ENCODE results near the gene HES4. TPM values are rescaled to one million over a fixed set of nuclear protein-coding genes. Genes with fewer than 3 reads are reported as not detected.

Gene HES4
- polyA plus RNA-seq, 1 donor (not counting 4 experiments of a cell fraction or from before 2014, with no cell fraction given) = 3.0 TPM

- H3K27ac ChIP-seq (ENCODE audit: control insufficient read depth, insufficient read depth, low read length) = no peak overlapping the region
- H3K4me3 ChIP-seq (ENCODE audit: control insufficient read depth in 2 of 3, extremely low read depth in 1 of 3, insufficient read depth in 2 of 3, low read depth in 1 of 3, low read length in 3 of 3) = no peak overlapping the region
- dilution Hi-C loops (cut with MboI; ENCODE audit: extremely low pct_ligation_motif_present, low sequenced_read_pairs) = no loop called here
- H3K36me3 ChIP-seq (ENCODE audit: control insufficient read depth in 2 of 2, extremely low read depth in 1 of 2, insufficient read depth in 2 of 2, low read length in 2 of 2) = peaks cover 0 to 3% of the 10 kb centered on the region in 2 experiments
- H3K4me2 ChIP-seq (ENCODE audit: control insufficient read depth, extremely low read depth, insufficient read depth, low read depth, low read length) = no peak overlapping the region
- H3K9ac ChIP-seq (ENCODE audit: control insufficient read depth, extremely low read depth, insufficient read depth, low read length) = no peak overlapping the region
- no peak overlapping the region for H2AFZ ChIP-seq (ENCODE audit: control insufficient read depth, low read length)
- DNase-seq (ENCODE audit: low read depth, low spot score) (no peak), FAIRE-seq (no peak)
- H3K4me1 ChIP-seq (ENCODE audit: control insufficient read depth, extremely low read depth, insufficient read depth, low read length) = peaks cover 13% of the 10 kb centered on the region
- no peaks in the 10 kb centered on the region for H3K79me2 ChIP-seq (ENCODE audit: control insufficient read depth, insufficient read depth, low read length)
- H3K9me1 ChIP-seq (ENCODE audit: control insufficient read depth, extremely low read depth, insufficient read depth, low read length) = no peaks in the 10 kb centered on the region
- no peaks in the 10 kb centered on the region for H4K20me1 ChIP-seq (ENCODE audit: control insufficient read depth, extremely low read depth, insufficient read depth, low read length)
- no peaks in the 10 kb centered on the region for H3K9me3 ChIP-seq (ENCODE audit: control insufficient read depth, low read depth, low read length)
- no peak for TF ChIP-seq CTCF (optimal IDR thresholded peaks at IDR 0.05 in 1 of 3, IDR thresholded peaks at IDR 0.05 in 1 of 3, conservative IDR thresholded peaks at IDR 0.05 in 1 of 3; ENCODE audit: extremely low read depth in 1 of 3, insufficient read depth in 2 of 3, low read length in 3 of 3)
- TF ChIP-seq EZH2 (IDR thresholded peaks at IDR 0.05; ENCODE audit: low read length) = no peak
- H3K27me3 ChIP-seq (ENCODE audit: control insufficient read depth, extremely low read depth, insufficient read depth, low read length) = no peaks in the 10 kb centered on the region
These were observed 29.5 kb downstream of the HES4 start for GRCh38 chr1:970242-970972.

GRCh38 chr1:969260-969855 lies 30.5 kb downstream of the HES4 start:
- no peaks in the 10 kb centered on the region for H3K79me2 ChIP-seq (ENCODE audit: control insufficient read depth, insufficient read depth, low read length)
- no peak overlapping the region for H3K9ac ChIP-seq (ENCODE audit: control insufficient read depth, extremely low read depth, insufficient read depth, low read length)
- H3K4me2 ChIP-seq (ENCODE audit: control insufficient read depth, extremely low read depth, insufficient read depth, low read depth, low read length) = no peak overlapping the region
- H3K9me1 ChIP-seq (ENCODE audit: control insufficient read depth, extremely low read depth, insufficient read depth, low read length) = no peaks in the 10 kb centered on the region
- no peak overlapping the region for H2AFZ ChIP-seq (ENCODE audit: control insufficient read depth, low read length)
- no peaks in the 10 kb centered on the region for H4K20me1 ChIP-seq (ENCODE audit: control insufficient read depth, extremely low read depth, insufficient read depth, low read length)
- TF ChIP-seq CTCF (optimal IDR thresholded peaks at IDR 0.05 in 1 of 3, IDR thresholded peaks at IDR 0.05 in 1 of 3, conservative IDR thresholded peaks at IDR 0.05 in 1 of 3; ENCODE audit: extremely low read depth in 1 of 3, insufficient read depth in 2 of 3, low read length in 3 of 3) (no peak), EZH2 (IDR thresholded peaks at IDR 0.05; ENCODE audit: low read length) (no peak)
- H3K9me3 ChIP-seq (ENCODE audit: control insufficient read depth, low read depth, low read length) = no peaks in the 10 kb centered on the region
- no peak for DNase-seq (ENCODE audit: low read depth, low spot score)
- no peak overlapping the region for H3K27ac ChIP-seq (ENCODE audit: control insufficient read depth, insufficient read depth, low read length)
- H3K36me3 ChIP-seq (ENCODE audit: control insufficient read depth in 2 of 2, extremely low read depth in 1 of 2, insufficient read depth in 2 of 2, low read length in 2 of 2) = peaks cover 0 to 3% of the 10 kb centered on the region in 2 experiments
- peaks cover 13% of the 10 kb centered on the region for H3K4me1 ChIP-seq (ENCODE audit: control insufficient read depth, extremely low read depth, insufficient read depth, low read length)
- peak; percentile 13 for FAIRE-seq
- no peak overlapping the region for H3K4me3 ChIP-seq (ENCODE audit: control insufficient read depth in 2 of 3, extremely low read depth in 1 of 3, insufficient read depth in 2 of 3, low read depth in 1 of 3, low read length in 3 of 3)
- H3K27me3 ChIP-seq (ENCODE audit: control insufficient read depth, extremely low read depth, insufficient read depth, low read length) = no peaks in the 10 kb centered on the region
- dilution Hi-C loops (cut with MboI; ENCODE audit: extremely low pct_ligation_motif_present, low sequenced_read_pairs) = no loop called here
